ENCODE measurements around the gene TAS1R3. TPM values are rescaled to one million over a fixed set of nuclear protein-coding genes. Genes with fewer than 3 reads are reported as not detected.

TAS1R3 gene
- total and polyA plus RNA-seq, 2 experiments from 2014 or later = 0.14 TPM; not detected in 1

- H3K27ac Mint-ChIP-seq = no peak overlapping the region
Observed at GRCh38 chr1:1285102-1285571, 45.9 kb upstream of the TAS1R3 start.

More at GRCh38 chr1:1285102-1285571, 45.9 kb upstream of the TAS1R3 start:
- Histone ChIP-seq H3K4me3 (no peak overlapping the region), H3K79me2 (replicated peaks; ENCODE audit: insufficient read depth) (no peaks in the 10 kb centered on the region), H3K27me3 (ENCODE audit: insufficient read depth) (no peaks in the 10 kb centered on the region), H3K4me1 (ENCODE audit: insufficient read depth) (no peaks in the 10 kb centered on the region), H2AFZ (no peak overlapping the region), H4K20me1 (replicated peaks; ENCODE audit: insufficient read depth) (no peaks in the 10 kb centered on the region), H3K4me2 (no peak overlapping the region), H3K27ac (ENCODE audit: low read depth) (no peak overlapping the region; the same call in 1 of the 2 replicates), H3K36me3 (ENCODE audit: insufficient read depth) (no peaks in the 10 kb centered on the region), H3K9me2 (ENCODE audit: insufficient read depth) (no peaks in the 10 kb centered on the region), H3F3A (replicated peaks; ENCODE audit: low read depth) (no peaks in the 10 kb centered on the region)
- peak; percentile 23 for ATAC-seq
- no peak for TF ChIP-seq CTCF (conservative IDR thresholded peaks at IDR 0.05; ENCODE audit: low read depth in 2 of 2)
- no peak for TF ChIP-seq ZNF462 (CRISPR knock-in tag; IDR thresholded peaks at IDR 0.05)
- no peak for TF ChIP-seq ZNF114 (CRISPR knock-in tag; IDR thresholded peaks at IDR 0.05)
- TF ChIP-seq POLR2AphosphoS5 (IDR thresholded peaks at IDR 0.05; ENCODE audit: low read depth) = no peak
- TF ChIP-seq EZH2phosphoT487 (IDR thresholded peaks at IDR 0.05; ENCODE audit: unreplicated experiment) = no peak
- TF ChIP-seq JUNB (IDR thresholded peaks at IDR 0.05; ENCODE audit: unreplicated experiment) = no peak
- no peak for TF ChIP-seq CREB1 (CRISPR knock-in tag; IDR thresholded peaks at IDR 0.05; ENCODE audit: low read depth)
- no peak for TF ChIP-seq ETS1 (IDR thresholded peaks at IDR 0.05)
- TF ChIP-seq NANOG (IDR thresholded peaks at IDR 0.05; ENCODE audit: borderline replicate concordance) = no peak
- no peak for TF ChIP-seq ZNF331 (CRISPR knock-in tag; IDR thresholded peaks at IDR 0.05; ENCODE audit: low read depth)
- TF ChIP-seq STAT1 (IDR thresholded peaks at IDR 0.05; ENCODE audit: unreplicated experiment) = no peak
- TF ChIP-seq EZH2 (IDR thresholded peaks at IDR 0.05; ENCODE audit: low read depth, unreplicated experiment) = no peak
- no peak for TF ChIP-seq REST (IDR thresholded peaks at IDR 0.05; ENCODE audit: unreplicated experiment)
- Mint-ChIP-seq H3K27me3 (ENCODE audit: insufficient read depth, low read depth, poor library complexity) (peaks cover 7% of the 10 kb centered on the region), H3K4me3 (no peak overlapping the region), H3K9me3 (peaks cover 2% of the 10 kb centered on the region; the same call in 2 of the 3 replicates), H3K36me3 (ENCODE audit: low read depth) (no peaks in the 10 kb centered on the region), H3K4me1 (no peaks in the 10 kb centered on the region; the same call in 2 of the 3 replicates)
- no peak for DNase-seq (ENCODE audit: low spot score)
